Ovary (tissue), 3 donors: Measurements from ENCODE around the gene ERFL.

ENCODE experiments used
- CTCF ChIP-seq, 3 donors: fragments of 450-650 bp in 2 of 3; fragments of 200-600 bp in 1 of 3; IDR thresholded peaks; one replicate each; pipeline versions ENCODE4 v1.5.1 to v1.8.0; 2016 to 2022; ENCODE audit warnings: antibody characterized with exemption in 3 of 3, mild to moderate bottlenecking in 1 of 3
- EP300 ChIP-seq: sonication (generic); formaldehyde crosslinking; IDR thresholded peaks from one replicate; pipeline ENCODE4 v1.6.1; 2017; ENCODE audit warnings: antibody characterized with exemption
- donor health status: DM: no; HTN: no; CAD: no.

- TF ChIP-seq EP300 (no peak), CTCF (IDR thresholded peaks at IDR 0.05) (no peak)
Observed at GRCh38 chr19:41863209-41863931, 64.9 kb downstream of the ERFL start.
